Spleen (tissue), 11 donors: ENCODE data around the gene F2RL3. TPM values are rescaled to one million over a fixed set of nuclear protein-coding genes. Genes with fewer than 3 reads are reported as not detected.
A peak's percentile ranks its signal among the peaks of the same experiment; 100 is the strongest.

Source experiments
- DNase-seq: peaks from one replicate; pipeline ENCODE4 v3.0.0-alpha.2; 2020
- H3K27ac ChIP-seq, 8 donors: fragments of 200-600 bp; sonication (generic) in 7 of 8; 1 replicate in 4 of 8; 2 replicates in 4 of 8; pipeline versions ENCODE4 v1.5.0 to v1.8.0; 2016 to 2021; ENCODE audit warnings: inconsistent platforms in 4 of 8, mild to moderate bottlenecking in 4 of 8, moderate library complexity in 1 of 8
- H3K27me3 ChIP-seq, 7 donors: fragments of 200-600 bp; sonication (generic) in 6 of 7; replicated peaks in 1 of 7; 1 replicate in 4 of 7; 2 replicates in 3 of 7; pipeline versions ENCODE4 v1.5.0 to v1.8.0; 2016 to 2021; ENCODE audit warnings: inconsistent platforms in 3 of 7, mild to moderate bottlenecking in 1 of 7
- H3K36me3 ChIP-seq, 6 donors: fragments of 200-600 bp; sonication (generic) in 5 of 6; 1 replicate in 4 of 6; 2 replicates in 2 of 6; pipeline versions ENCODE4 v1.5.0 to v1.8.0; 2016 to 2021; ENCODE audit warnings: inconsistent platforms in 2 of 6
- H3K4me1 ChIP-seq, 6 donors: fragments of 200-600 bp; sonication (generic) in 5 of 6; 1 replicate in 3 of 6; 2 replicates in 3 of 6; pipeline versions ENCODE4 v1.5.0 to v1.8.0; 2016 to 2021; ENCODE audit warnings: inconsistent platforms in 3 of 6
- H3K4me3 ChIP-seq, 8 donors: fragments of 200-600 bp; sonication (generic) in 7 of 8; 1 replicate in 4 of 8; 2 replicates in 4 of 8; pipeline versions ENCODE4 v1.5.0 to v1.8.0; 2016 to 2021; ENCODE audit warnings: inconsistent platforms in 4 of 8, mild to moderate bottlenecking in 4 of 8, moderate library complexity in 2 of 8
- H3K9me3 ChIP-seq, 8 donors: fragments of 200-600 bp; sonication (generic) in 7 of 8; 1 replicate in 4 of 8; 2 replicates in 4 of 8; pipeline versions ENCODE4 v1.5.0 to v1.8.0; 2016 to 2021; ENCODE audit warnings: inconsistent platforms in 4 of 8
- CTCF ChIP-seq, 11 experiments: fragments of 200-600 bp in 7 of 11; fragments of 450-650 bp in 4 of 11; sonication (generic) in 4 of 11; IDR thresholded peaks in 8 of 11; conservative IDR thresholded peaks in 3 of 11; 1 replicate in 7 of 11; 2 replicates in 4 of 11; pipeline versions ENCODE4 v1.4.0 to v1.8.0; 2016 to 2021; ENCODE audit warnings: antibody characterized with exemption in 11 of 11, inconsistent platforms in 4 of 11, mild to moderate bottlenecking in 1 of 11
- POLR2A ChIP-seq, 3 donors: fragments of 450-650 bp; IDR thresholded peaks; one replicate each; pipeline ENCODE4 v1.5.1; 2017; ENCODE audit warnings: antibody characterized with exemption in 3 of 3, mild to moderate bottlenecking in 1 of 3
- POLR2AphosphoS5 ChIP-seq, 3 donors: sonication (generic); formaldehyde crosslinking; IDR thresholded peaks; one replicate each; pipeline ENCODE4 v1.5.1; 2017; ENCODE audit warnings: antibody characterized with exemption in 3 of 3
- WGBS, 5 donors: extraction: QIAGEN DNeasy Blood & Tissue Kit in 3 of 5; methylation state at CpG; one replicate each; pipeline versions ENCODE4 v1.1.5 to v1.1.7; 2013 to 2018; 5-methylcytosine and 5-hydroxymethylcytosine counted together
- intact Hi-C: fragments of 100-400 bp; cut with DNase I; formaldehyde crosslinking; loops from one replicate; pipeline ENCODE4 v1.15.0; 2023; ENCODE audit warnings: low total_unique reads
- polyA plus RNA-seq, 3 donors: library from polyadenylated mRNA; stranded (reverse); fragments of 200-250 nt; gene quantifications; one replicate each; pipeline ENCODE4 v1.2.1, GENCODE V29; 2013
- total RNA-seq, 7 donors: library from RNA; depleted of rRNA in 3 of 7; stranded (reverse); fragments of >200 nt in 3 of 7; fragmentation: NEBNext Ultra II Directional in 4 of 7; extraction: Animal tissue kit (Norgen Biotek cat#: 25700) in 4 of 7; gene quantifications; one replicate each; pipeline versions ENCODE4 v1.1.0 to v1.2.1, GENCODE V29; 2016 to 2021
- donor health status: healthy with polysubstance abuse.
- donor health status: DM: no; HTN: no; CAD: no; lungs with moderate emphysema.
- donor health status: DM: no; HTN: no; CAD: no.
- donor health status: Bipolar disorder and iron deficiency.
- donor health status: healthy.
- donor health status: DM: no; HTN: no; CAD: no.
- donor health status: DM: yes; HTN: yes; CAD: no.

F2RL3 gene
- total and polyA plus RNA-seq, 10 donors: 0.48 to 5.4 (median 1.8) TPM

GRCh38 chr19:16875584-16876555 is 12.9 kb upstream of the F2RL3 start:
- WGBS, 5 donors: 90 to 96% (median 93%) methylated on average over 26 to 39 of the region's 39 CpGs
- peaks cover 19 to 84% (median 69%) of the 10 kb centered on the region in 6 donors for H3K36me3 ChIP-seq
- peaks cover 0 to 10% (median 6%) of the 10 kb centered on the region in 8 donors for H3K9me3 ChIP-seq
- H3K27me3 ChIP-seq: no peaks in the 10 kb centered on the region
- H3K4me3 ChIP-seq: no peak overlapping the region
- no peak overlapping the region for H3K27ac ChIP-seq
- no peak for DNase-seq
- H3K4me1 ChIP-seq: peaks cover 0 to 22% (median 11%) of the 10 kb centered on the region in 6 donors
- intact Hi-C loops: no loop called here
- TF ChIP-seq POLR2AphosphoS5 (IDR thresholded peaks at IDR 0.05) (peak in 1 of 3 donors; percentile 38), POLR2A (IDR thresholded peaks at IDR 0.05) (no peak)

GRCh38 chr19:16876904-16877361 is 11.9 kb upstream of the F2RL3 start:
- WGBS, 5 donors: 31 to 60% (median 47%) methylated on average over 7 to 12 of the region's 12 CpGs
- no peak for DNase-seq
- Histone ChIP-seq H3K4me3 (no peak overlapping the region), H3K36me3 (peaks cover 19 to 78% (median 59%) of the 10 kb centered on the region in 6 donors), H3K4me1 (peaks cover 0 to 22% (median 11%) of the 10 kb centered on the region in 6 donors), H3K9me3 (peaks cover 5 to 21% (median 17%) of the 10 kb centered on the region in 8 donors), H3K27ac (no peak overlapping the region), H3K27me3 (no peaks in the 10 kb centered on the region)
- intact Hi-C loops: no loop called here
- TF ChIP-seq POLR2A (IDR thresholded peaks at IDR 0.05) (no peak), POLR2AphosphoS5 (IDR thresholded peaks at IDR 0.05) (peak in 1 of 3 donors; percentile 51), CTCF (IDR thresholded peaks at IDR 0.05 in 8 of 11, conservative IDR thresholded peaks at IDR 0.05 in 3 of 11) (no peak)

GRCh38 chr19:16877581-16877980 is 11.2 kb upstream of the F2RL3 start:
- Histone ChIP-seq H3K9me3 (peaks cover 5 to 28% (median 23%) of the 10 kb centered on the region in 8 donors), H3K27me3 (no peaks in the 10 kb centered on the region), H3K36me3 (peaks cover 19 to 72% (median 57%) of the 10 kb centered on the region in 6 donors), H3K4me1 (peaks cover 0 to 18% (median 11%) of the 10 kb centered on the region in 6 donors), H3K4me3 (no peak overlapping the region), H3K27ac (no peak overlapping the region)
- DNase-seq: no peak
- TF ChIP-seq POLR2A (IDR thresholded peaks at IDR 0.05) (no peak), CTCF (IDR thresholded peaks at IDR 0.05 in 8 of 11, conservative IDR thresholded peaks at IDR 0.05 in 3 of 11) (no peak), POLR2AphosphoS5 (IDR thresholded peaks at IDR 0.05) (no peak)
- 80 to 97% (median 84%) methylated on average over 8 to 11 of the region's 11 CpGs for WGBS, 5 donors
- intact Hi-C loops: no loop called here

- H3K36me3 ChIP-seq: peaks cover 19 to 64% (median 49%) of the 10 kb centered on the region in 6 donors
- peaks cover 5 to 35% (median 31%) of the 10 kb centered on the region in 8 donors for H3K9me3 ChIP-seq
- TF ChIP-seq POLR2AphosphoS5 (IDR thresholded peaks at IDR 0.05) (peak in 1 of 3 donors; percentile 45), POLR2A (IDR thresholded peaks at IDR 0.05) (no peak)
- H3K27me3 ChIP-seq: no peaks in the 10 kb centered on the region
- no peak overlapping the region for H3K27ac ChIP-seq
- no peak for DNase-seq
- peaks cover 0 to 18% (median 9%) of the 10 kb centered on the region in 6 donors for H3K4me1 ChIP-seq
- intact Hi-C loops: no loop called here
- WGBS, 5 donors: 94 to 97% (median 96%) methylated on average over 10 to 55 of the region's 55 CpGs
- no peak overlapping the region for H3K4me3 ChIP-seq
Observed at GRCh38 chr19:16878181-16878965, 10.4 kb upstream of the F2RL3 start.
